Dermis blood vessel endothelial cell (primary cell): ENCODE results near the gene OTX1. TPM values are rescaled to one million over a fixed set of nuclear protein-coding genes. Genes with fewer than 3 reads are reported as not detected.
"Not testable (repeated sequence)": the region's sequence is repeated elsewhere in the genome, so short reads cannot be mapped to it uniquely, and the experiment has no call there.

Experiments used
- DNase-seq: peaks from one replicate; pipeline ENCODE4 v3.0.0; 2010
- total RNA-seq: library from RNA; depleted of rRNA; stranded (reverse); fragments of >200 nt; gene quantifications from 2 replicates; pipeline ENCODE4 v1.2.3, GENCODE V29; 2014

The OTX1 gene
- total RNA-seq, 1 donor from 2014 or later: 0.34 TPM

DNA sequence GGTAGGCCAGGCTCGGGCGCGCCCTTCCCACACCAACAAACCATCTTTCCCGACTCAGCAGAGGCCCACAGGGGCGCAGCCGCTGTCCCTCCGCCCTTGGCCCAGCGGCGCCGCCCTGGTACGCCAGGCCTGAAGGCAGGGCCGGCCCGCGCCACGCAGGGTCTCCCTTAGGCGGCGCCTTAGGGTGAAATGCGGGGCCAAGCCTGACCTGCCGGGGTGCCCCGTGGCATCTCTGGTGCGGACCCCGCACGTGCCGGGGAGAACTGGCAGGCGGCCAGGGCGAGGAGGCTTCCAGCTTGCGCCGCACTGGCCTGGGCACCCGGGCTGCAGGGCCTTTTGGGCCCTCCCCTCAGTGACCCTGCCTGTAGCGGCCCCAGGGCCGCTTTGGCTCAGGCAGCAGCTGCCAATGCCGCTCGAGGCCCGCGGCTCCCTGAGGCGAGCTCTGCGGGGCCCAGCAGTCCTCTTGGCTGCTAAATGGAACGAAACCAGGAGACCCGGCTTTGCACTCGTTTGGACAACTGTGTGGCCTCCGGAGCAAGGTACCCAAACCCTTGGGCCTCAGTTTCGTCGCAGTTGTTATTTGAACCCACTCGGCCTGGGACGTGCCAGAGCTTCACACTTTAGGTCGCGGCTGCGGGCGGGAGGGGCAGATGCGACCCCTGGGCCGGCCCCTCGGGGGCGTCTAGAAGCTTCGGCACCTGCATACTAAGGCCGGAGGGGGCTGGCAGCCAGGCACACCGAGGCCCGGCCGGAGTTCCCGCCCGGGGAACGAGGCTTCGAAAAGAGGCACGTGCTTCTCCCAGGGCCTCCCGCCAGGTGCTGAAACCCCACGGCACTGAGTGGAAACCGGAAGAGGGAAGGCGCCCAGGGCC is 8.5 kb downstream of the OTX1 start:
- peak; percentile 38 for DNase-seq

DNA sequence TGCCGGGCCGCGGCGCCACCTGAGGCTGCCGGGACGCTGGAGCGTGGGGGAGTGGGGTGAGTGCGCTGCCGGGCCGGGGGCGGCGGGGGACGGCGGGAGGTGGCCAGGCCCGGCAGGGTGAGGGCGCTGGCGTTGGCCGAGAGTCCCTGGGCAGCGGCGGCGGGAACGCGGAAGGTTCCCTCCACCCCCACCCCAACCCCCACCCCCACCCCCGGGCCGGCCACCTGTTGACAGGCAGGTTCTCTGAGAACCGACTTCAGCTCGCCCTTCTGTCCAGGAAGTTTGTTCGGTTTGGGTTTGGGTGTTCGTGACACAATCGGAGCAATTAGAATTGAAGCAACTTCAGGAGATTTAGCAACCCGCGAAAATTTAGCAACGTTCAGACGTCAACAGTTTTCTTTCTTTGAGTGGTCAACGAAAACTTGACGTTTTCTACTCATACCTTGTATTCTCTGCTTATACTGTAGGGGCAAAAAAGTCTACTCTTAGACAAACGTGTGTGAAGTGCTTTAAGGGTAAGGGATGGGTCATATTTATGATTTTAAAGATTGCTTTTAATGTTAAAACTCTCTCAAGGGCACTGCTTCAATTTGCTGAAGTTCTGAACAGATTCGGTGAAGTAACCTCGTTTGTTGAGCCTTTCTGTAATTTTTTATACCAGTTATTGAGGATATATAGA is 9.3 kb downstream of the OTX1 start:
- DNase-seq: peak; percentile 21

DNA sequence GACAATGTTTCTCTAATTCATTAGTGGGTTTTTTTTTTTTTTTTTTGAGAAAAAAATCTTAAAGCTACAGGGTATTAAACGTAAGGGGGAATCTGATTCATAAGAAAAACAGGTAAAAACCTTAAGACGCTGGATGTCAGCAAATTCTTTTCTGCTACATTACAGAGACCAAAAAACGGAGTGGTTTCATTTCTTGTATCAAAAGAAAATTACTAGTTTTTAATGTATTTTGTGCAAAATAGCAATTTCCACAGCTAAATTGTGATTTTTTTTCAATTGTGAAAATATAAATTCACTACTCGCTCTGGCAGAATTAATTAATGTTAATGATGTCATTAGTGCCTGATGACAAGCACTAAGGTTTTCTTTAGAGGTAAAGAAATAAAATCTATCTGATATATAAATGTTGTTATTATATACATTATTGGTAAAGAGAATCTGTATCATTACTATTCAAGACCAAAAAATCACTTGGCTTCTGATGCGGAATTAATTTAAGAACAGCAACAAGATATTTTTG is 9.9 kb downstream of the OTX1 start:
- no peak for DNase-seq

DNA sequence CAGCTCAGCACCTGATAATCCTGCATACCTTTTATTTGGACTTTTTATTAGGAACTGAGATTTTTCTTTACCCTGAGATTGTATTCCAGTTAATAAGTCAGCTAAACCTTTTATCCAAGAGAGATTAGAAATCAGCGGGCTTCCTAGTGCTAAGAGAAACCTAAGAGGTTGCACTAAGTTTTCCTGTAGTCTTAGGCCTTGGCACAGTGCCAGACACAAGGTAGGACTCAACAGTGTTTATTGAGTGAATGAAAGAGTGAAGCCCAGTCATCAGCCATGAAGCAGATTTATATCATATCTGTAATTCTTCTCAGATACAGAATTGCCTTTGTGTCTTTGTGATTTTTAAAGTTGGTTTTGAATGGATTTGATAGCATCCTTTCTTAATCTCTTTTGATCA is 13.6 kb downstream of the OTX1 start:
- no peak for DNase-seq

DNA sequence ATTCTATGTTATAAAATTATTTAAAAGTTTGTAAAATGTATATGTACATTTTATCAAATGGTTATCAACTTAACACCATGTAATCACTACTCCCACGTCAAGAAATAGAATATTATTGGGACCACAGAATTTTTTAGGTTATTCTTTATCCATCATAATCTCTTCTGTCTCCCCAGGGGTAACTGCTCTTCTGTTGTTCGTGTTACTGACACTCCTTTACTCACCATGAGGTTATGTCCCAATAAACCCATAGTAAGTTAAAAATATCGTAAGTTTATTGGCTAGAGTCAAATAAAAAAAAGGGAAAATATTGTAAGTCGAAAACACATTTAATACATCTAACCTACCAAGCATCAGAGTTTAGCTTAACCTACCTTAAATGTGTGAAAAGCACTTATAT is 14.0 kb downstream of the OTX1 start:
- no peak for DNase-seq

DNA sequence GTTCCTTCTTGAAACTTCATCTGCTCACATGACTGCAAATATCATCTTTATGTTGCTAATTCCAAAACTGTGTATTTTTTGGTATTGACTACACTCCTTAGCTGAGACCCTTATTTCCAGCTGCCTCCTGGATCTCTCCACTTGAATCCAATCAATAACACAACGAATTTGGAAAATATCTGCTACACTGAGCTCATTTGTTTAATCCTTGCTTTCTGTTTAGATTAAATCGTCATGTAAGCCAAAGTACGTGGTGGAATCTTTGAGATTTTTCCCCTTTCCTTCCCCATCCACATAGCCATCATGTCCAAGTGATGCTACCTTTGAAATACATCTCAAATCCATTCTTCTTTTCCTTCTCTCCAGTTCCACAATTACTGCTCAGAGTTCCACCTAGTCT is 15.6 kb downstream of the OTX1 start:
- no peak for DNase-seq

DNA sequence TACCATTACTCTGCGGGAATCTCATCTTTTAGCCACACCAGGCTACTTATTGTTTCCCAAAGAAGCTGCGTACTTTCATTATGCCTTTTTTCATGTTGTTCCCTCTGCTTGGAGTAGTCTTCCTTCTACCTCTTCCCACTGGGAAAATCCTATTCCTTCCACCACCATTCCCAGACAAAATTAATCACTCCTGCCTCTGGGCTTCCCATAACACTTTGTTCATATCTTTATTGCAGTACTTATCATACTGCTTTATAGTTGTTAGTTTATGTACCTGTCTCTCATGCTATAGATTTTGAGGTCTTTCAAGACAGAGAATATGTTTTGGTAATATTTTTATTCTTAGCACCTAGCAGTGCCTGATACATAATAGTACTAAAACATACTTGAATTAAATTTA is 16.2 kb downstream of the OTX1 start:
- DNase-seq: no peak

DNA sequence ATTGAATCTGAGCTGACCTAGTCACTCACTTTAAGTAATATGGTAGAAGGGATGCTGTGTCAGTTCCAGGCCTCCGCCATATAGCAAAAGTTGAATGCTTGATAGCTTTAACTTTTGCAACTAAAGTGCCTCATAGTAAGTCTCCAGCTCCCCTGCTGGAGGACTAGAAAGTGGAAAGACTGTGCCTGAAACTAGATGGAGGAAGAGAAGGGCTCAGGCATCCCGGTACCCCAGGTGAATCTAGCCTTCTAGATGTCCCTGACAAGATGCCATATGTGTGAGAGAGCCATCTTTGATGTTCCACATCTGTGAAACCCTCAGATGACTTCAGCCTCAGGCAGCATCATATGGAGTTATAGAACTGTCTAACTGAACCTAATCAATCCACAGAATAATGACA is 21.0 kb downstream of the OTX1 start:
- no peak for DNase-seq

DNA sequence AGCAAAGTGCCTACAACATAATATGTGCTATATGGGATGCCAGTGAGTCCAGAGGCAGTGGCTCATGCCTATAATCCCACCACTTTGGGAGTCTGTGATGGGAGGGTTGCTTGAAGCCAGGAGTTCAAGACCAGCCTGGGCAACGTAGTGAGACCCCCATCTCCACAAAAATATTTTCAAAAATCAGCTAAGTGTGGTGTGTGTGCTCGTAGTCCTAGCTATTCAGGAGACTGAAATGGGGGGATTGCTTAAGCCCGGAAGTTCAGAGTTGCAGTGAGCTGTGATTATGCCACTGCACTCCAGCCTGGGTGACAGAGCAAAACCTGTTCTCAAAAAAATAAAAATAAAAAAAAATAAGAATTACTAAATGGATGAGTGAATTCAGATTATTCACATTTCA is 23.4 kb downstream of the OTX1 start:
- DNase-seq: no peak

DNA sequence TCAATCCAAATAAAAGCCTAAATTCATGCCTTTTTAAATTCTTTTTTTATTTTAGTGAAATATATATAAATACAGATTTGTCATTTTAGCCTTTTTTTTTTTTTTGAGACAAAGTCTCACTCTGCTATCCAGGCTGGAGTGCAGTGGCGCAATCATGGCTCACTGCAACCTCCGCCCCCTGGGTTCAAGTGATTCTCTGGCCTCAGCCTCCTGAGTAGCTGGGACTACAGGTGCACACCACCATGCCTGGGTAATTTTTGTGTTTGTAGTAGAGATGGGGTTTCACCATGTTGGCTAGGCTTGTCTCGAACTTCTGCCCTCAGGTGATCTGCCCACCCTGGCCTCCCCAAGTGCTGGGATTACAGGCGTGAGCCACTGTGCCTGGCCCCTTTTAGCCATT is 23.8 kb downstream of the OTX1 start:
- DNase-seq: not testable (repeated sequence)

DNA sequence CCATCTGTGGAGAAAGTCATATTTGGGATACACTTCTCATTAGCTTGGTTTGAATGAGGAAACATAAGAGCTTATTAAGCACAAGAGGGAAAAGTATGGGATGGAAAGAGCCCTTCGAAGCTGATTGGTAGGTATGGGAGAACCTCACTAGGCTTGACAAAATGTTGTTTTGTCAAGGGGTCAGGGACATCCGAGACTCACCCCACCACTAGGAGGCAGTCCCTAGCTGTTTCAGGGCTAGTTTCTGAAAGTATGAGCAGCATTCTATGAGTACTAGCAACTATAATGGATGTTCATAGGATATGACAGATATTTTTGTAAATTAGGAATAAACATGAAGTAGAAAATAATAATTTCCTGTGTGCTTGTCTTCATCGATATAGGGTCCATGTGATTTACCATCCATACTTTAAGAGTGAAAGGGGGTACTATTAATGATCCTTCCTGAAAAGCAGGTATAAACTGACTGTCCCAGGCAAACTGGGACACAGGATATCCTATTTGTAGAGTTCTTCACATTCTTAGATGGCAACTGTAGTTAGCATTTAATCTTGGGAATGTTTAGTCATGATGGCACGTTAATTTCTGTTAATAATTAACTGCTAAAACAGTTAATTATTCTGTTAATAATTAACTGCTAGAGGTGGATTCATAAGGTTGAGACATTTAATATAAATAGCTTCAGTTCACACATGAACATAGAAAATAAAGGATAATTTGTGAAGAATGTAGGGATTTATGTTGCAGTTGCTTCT is 28.4 kb downstream of the OTX1 start:
- DNase-seq: peak; percentile 21

DNA sequence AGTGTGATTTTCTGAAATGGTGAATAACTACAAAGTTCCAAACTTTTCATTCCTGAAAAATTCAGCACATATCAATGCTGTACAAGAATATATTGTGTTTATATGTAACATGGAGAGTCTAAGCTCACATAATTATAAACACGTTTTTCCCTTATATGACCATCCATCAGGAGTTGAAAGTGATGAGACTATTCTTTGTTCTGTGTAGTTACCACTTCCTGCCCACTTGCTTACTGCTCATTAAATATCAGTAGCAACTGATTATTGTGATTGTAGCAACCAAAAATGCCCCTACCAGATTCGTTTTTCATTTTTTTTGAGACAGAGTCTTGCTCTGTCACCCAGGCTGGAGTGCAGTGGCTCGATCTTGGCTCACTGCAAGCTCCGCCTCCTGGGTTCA is 30.8 kb downstream of the OTX1 start:
- DNase-seq: no peak

DNA sequence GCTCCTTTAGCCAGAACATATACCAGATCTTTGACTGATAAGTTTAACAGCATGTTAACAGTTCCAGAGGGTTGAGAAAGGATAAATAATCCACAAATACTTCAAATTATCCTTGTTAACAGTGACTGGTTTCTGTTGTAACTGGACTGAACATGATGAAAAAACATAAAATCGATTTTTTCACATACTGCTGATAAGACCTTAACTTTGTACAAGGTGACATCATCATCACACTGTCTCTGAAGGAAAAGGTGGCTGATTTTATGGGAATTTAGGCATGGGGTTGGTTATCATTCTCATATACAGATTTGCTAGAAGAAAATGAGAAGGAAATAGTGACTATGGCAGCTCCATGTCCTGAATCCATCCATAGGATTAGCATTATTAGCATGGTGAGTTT is 36.1 kb downstream of the OTX1 start:
- no peak for DNase-seq

DNA sequence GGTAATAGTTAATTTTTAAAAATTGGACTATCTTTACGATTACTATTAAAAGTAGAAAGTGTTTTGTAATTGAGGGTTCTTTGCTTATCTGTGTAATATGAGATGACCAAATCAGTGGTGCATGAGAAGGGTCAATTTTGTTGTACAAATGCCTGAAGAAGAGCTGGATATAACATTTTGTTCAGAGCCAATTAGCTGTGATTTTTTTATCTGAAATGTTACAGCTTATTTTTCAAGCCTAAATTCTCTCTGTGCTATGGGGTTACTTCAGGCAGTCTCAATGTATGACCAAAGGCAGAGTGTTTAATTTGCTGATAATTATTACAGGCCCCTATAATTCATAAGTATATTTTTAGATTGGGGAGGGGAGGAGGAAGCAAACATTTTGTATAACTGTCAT is 41.8 kb downstream of the OTX1 start:
- no peak for DNase-seq

DNA sequence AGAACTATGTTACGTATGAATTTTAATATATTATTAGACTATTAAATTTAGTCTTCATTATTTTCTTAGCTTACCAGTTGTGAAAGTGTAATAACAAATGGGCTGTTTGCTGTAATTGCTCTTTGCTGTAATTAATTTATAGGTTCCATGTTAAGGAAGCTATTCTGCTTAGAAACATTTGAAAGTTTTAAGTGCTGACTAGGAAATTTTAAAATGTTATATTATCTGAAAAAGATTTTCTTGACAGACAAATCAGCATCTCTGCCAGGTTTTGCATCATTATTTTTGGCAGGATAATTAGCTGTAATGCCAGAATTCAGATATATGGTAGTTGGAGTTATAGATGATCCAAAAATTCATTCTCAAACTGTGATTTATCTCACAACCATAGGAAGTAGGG is 42.2 kb downstream of the OTX1 start:
- DNase-seq: no peak

DNA sequence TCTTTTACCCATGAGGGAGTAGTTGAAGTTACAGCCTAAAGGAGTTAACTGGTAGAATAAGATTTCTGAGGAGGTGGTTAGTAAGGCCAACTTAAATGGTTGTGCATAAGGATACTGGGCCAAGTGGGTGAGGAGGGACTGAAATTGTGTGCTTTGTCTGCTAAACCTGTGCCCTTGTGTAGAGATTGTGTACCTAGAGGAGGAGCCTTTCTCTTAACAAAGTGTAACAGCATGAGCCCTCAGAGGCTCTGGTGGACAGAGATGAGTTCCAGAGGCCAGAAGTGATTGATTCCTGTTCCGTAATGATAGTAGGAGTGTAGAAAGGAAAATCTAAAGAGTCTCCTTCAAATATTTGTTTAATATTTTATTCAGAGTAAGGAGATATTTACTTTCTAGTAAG is 42.9 kb downstream of the OTX1 start:
- no peak for DNase-seq

DNA sequence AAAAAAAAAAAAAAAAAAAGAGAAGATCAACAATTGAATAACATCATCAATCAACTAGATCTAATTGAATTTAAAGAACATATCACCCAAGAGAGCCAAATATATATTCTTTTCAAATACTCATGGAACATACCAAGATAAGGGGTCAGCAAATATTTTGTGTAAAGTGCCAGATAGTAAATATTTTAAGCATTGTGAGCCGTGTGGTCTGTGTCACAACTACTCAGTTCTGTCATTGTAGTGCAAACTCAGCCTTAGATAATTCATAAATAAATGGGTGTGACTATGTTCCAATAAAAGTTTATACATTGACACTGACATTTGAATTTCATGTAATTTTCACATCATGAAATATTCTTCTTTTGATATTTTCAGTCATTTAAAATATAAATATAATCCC is 45.9 kb downstream of the OTX1 start:
- no peak for DNase-seq

DNA sequence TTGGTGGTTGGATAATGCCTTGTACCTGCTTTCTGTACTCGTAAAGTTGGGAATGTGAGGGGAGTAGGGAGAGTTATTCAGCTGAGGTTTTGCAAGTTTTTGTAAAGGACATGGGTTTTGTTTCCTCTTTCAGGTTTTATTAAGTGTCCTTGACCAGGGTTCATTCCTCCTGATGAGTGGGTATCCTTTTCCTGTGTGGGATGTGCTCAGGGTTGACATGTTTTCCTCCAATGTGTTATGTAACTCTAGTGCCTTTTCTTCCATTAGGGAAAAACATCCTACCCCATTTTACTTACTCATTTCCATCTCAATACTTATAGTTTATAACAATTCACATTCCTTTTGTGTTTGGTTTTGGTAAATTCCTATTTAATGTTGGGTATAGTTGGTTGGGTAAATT is 48.4 kb downstream of the OTX1 start:
- no peak for DNase-seq

DNA sequence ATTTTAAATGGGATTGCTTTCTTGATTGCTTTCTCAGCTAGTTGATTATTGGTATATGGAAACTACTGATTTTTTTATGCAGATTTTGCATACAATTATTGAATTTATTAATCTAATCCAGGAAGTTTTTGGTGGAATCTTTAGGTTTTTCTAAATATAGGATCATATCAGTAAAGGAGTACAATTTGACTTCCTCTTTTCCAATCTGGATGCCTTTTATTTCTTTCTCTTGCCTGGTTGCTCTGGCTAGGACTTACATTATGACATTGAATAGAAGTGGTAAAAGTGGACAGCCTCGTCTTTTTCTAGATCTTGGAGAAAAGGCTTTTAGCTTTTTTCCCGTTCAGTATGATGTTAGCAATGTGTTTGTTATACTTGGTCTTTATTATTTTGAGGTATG is 51.3 kb downstream of the OTX1 start:
- no peak for DNase-seq

DNA sequence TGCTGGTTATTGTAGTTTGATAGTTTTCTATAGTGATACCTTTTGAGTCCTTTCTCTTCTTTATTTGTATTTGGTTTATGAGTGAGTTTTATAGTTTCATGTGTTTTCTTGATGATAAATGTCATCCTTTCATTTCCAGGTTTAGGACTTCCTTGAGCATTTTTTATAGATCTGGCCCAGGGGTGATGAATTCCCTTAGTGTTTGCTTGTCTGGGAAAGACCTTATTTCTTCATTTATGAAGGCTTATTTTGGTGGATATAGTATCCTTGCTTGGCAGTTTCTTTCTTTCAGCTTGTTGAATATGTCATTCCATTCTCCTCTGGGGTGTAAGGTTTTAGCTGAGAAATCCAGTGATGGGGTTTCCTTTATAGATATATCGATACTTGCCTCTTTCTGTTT is 53.9 kb downstream of the OTX1 start:
- DNase-seq: no peak
